GM12878 (cell line): Measurements from ENCODE around the gene TP73. TPM values are rescaled to one million over a fixed set of nuclear protein-coding genes. Genes with fewer than 3 reads are reported as not detected.

Experiments
- ATAC-seq: fragments of 200-7000 bp; cut with Tn5 transposase; 3 replicates; pipeline ENCODE4 v1.9.1; 2020; ENCODE audit warnings: mild to moderate bottlenecking, moderate library complexity
- BruUV-seq: library from RNA; stranded (reverse); fragments of 400-500 nt; replicated peaks from 2 replicates; lab custom pipeline; 2021; lab: Mats Ljungman, UMichigan
- CTCF ChIA-PET: fragments of 300-600 bp; sonication (Branson Sonifier 250); formaldehyde crosslinking; extraction: SDS; loops from one replicate; lab custom pipeline; 2021; ENCODE audit warnings: inconsistent platforms; lab: Yijun Ruan, JAX
- POLR2A ChIA-PET: fragments of 350-600 bp; formaldehyde crosslinking; extraction: SDS; loops from one replicate; lab custom pipeline; 2021; ENCODE audit warnings: inconsistent platforms; lab: Charles Lee
- RAD21 ChIA-PET: fragments of 300-600 bp; sonication (Branson Sonifier 250); formaldehyde crosslinking; loops from one replicate; lab custom pipeline; 2023; ENCODE audit warnings: antibody characterized with exemption; ENCODE audit not compliant: unreplicated experiment; lab: Charles Lee
- SMC1A ChIA-PET: fragments of 300-600 bp; sonication (Branson Sonifier 250); formaldehyde crosslinking; loops from one replicate; lab custom pipeline; 2023; ENCODE audit not compliant: unreplicated experiment, uncharacterized antibody; lab: Charles Lee
- DNase-seq: peaks from one replicate; pipeline ENCODE4 v3.0.0-alpha.2; 2011; ENCODE audit warnings: low read depth, low spot score
- FAIRE-seq: peaks from 3 replicates; lab custom pipeline; 2011; peaks lifted over from hg19 to GRCh38; lab: Jason Lieb, UNC
- H2AFZ ChIP-seq: 2 replicates; pipeline ENCODE4 v1.6.0; 2011; ENCODE audit warnings: low read depth, low read length, control low read depth; ENCODE audit not compliant: control insufficient read depth
- H3K27ac ChIP-seq: 2 replicates; pipeline ENCODE4 v1.5.1; 2011; ENCODE audit warnings: control low read depth; ENCODE audit not compliant: control insufficient read depth, insufficient read depth
- H3K27me3 ChIP-seq, 2 experiments: replicated peaks in 1 of 2; 2 replicates each; pipeline versions ENCODE4 v1.6.0 to v1.6.1; 2011; ENCODE audit warnings: low read length in 1 of 2; ENCODE audit not compliant: control insufficient read depth in 2 of 2, insufficient read depth in 2 of 2
- H3K36me3 ChIP-seq, 2 experiments: 2 replicates each; pipeline ENCODE4 v1.5.1; 2011; ENCODE audit warnings: low read length in 1 of 2; ENCODE audit not compliant: control insufficient read depth in 2 of 2, insufficient read depth in 2 of 2
- H3K4me1 ChIP-seq: 2 replicates; pipeline ENCODE4 v1.6.1; 2011; ENCODE audit warnings: mild to moderate bottlenecking, low read length, moderate library complexity, mixed read lengths; ENCODE audit not compliant: control insufficient read depth, insufficient read depth
- H3K4me2 ChIP-seq: 2 replicates; pipeline ENCODE4 v1.6.0; 2011; ENCODE audit warnings: control low read depth; ENCODE audit not compliant: control insufficient read depth, insufficient read depth
- H3K4me3 ChIP-seq: fragments of 200-600 bp; sonication (generic); 2 replicates; pipeline ENCODE4 v1.5.1; 2016
- H3K79me2 ChIP-seq: 2 replicates; pipeline ENCODE4 v1.6.0; 2011; ENCODE audit warnings: low read length; ENCODE audit not compliant: control insufficient read depth, insufficient read depth
- H3K9ac ChIP-seq: 2 replicates; pipeline ENCODE4 v1.8.0; 2011; ENCODE audit warnings: low read length, control low read depth, mixed read lengths; ENCODE audit not compliant: control insufficient read depth, insufficient read depth
- H3K9me3 ChIP-seq: replicated peaks from 3 replicates; pipeline ENCODE4 v1.5.1; 2011; ENCODE audit warnings: mild to moderate bottlenecking, low read length; ENCODE audit not compliant: control insufficient read depth, insufficient read depth
- H4K20me1 ChIP-seq: 2 replicates; pipeline ENCODE4 v1.6.0; 2011; ENCODE audit not compliant: control insufficient read depth, insufficient read depth
- SPI1 ChIP-seq: IDR thresholded peaks from 2 replicates; pipeline ENCODE4 v1.6.1; 2011; ENCODE audit warnings: low read depth, mild to moderate bottlenecking, low read length, moderate library complexity, borderline replicate concordance; ENCODE audit not compliant: insufficient read depth
- ZBTB11 ChIP-seq: fragments of 450-650 bp; formaldehyde crosslinking; IDR thresholded peaks from 2 replicates; pipeline ENCODE4 v1.5.0; 2022; ENCODE audit warnings: mild to moderate bottlenecking, missing genetic modification characterization
- ZNF217 ChIP-seq: fragments of 450-650 bp; IDR thresholded peaks from 2 replicates; pipeline ENCODE4 v1.6.1; 2017; ENCODE audit warnings: antibody characterized with exemption, mild to moderate bottlenecking
- WGBS: methylation state at CpG from one replicate; pipeline ENCODE4 v1.1.6; 2016; ENCODE audit warnings: low lambda C conversion rate; ENCODE audit not compliant: insufficient replicate concordance, insufficient coverage; ENCODE audit errors: missing lambda C conversion rate; 5-methylcytosine and 5-hydroxymethylcytosine counted together
- in situ Hi-C: fragments of 300-500 bp; cut with MboI; formaldehyde crosslinking; loops from 9 replicates; pipeline ENCODE4 v1.14.3; 2018; ENCODE audit warnings: mixed read lengths
- intact Hi-C: fragments of 100-400 bp; cut with micrococcal nuclease; formaldehyde crosslinking; loops from one replicate; pipeline ENCODE4 v1.14.2; 2022; ENCODE audit not compliant: unreplicated experiment
- polyA plus RNA-seq, 11 experiments: library from polyadenylated mRNA; depleted of rRNA in 4 of 11; unstranded in 6 of 11; stranded (reverse) in 5 of 11; fragments of >200 nt; fragmentation: Nextera tagmentation in 4 of 11; fragmentation: Illumina TruSeq in 1 of 11; extraction: Ambion mirVana in 4 of 11; extraction: Trizol in 1 of 11; gene quantifications; 1 replicate in 1 of 11; 2 replicates in 10 of 11; pipeline versions ENCODE4 v1.2.1 to v1.2.3, GENCODE V29; 2011 to 2016; ENCODE audit warnings: inconsistent platforms in 2 of 11, missing spikeins in 2 of 11, low read depth in 1 of 11
- total RNA-seq, 4 experiments: library from RNA; depleted of rRNA in 3 of 4; stranded (reverse); fragments of >200 nt in 3 of 4; fragmentation: Illumina TruSeq in 1 of 4; extraction: Trizol in 1 of 4; gene quantifications; 2 replicates each; pipeline versions ENCODE4 v1.2.1 to v1.2.3, GENCODE V29; 2013 to 2021

The TP73 gene
- total and polyA plus RNA-seq, 10 of the 15 experiments (the other 5 are each of a cell fraction or from before 2014, with no cell fraction given), result 0.08 to 54.2 (median 14.9) TPM

- peaks cover 0 to 32% of the 10 kb centered on the region in 2 experiments; a peak in 3 of 4 replicates for H3K36me3 ChIP-seq
- no peaks in the 10 kb centered on the region; the same call in 1 of the 2 replicates for H4K20me1 ChIP-seq
- BruUV-seq, result no TSS peak
- no peaks in the 10 kb centered on the region for H3K9me3 ChIP-seq
- no peaks in the 10 kb centered on the region for H3K27me3 ChIP-seq
- intact Hi-C loops, result no loop called here
- H3K27ac ChIP-seq, result no peak overlapping the region
- SMC1A ChIA-PET, result interaction anchor here (0.9 kb wide), 2 partner anchors 15 to 24 kb away, joined by 3 read pairs; no protein-coding TSS in a partner anchor
- no peak overlapping the region for H3K4me3 ChIP-seq
- peaks cover 46% of the 10 kb centered on the region for H3K4me1 ChIP-seq
- CTCF ChIA-PET, result interaction anchor here (1.0 to 1.1 kb wide), 2 partner anchors 26 to 31 kb away, joined by 3 to 5 read pairs; no protein-coding TSS in a partner anchor
- RAD21 ChIA-PET, result interaction anchor here (1.3 kb wide), 1 partner anchor 14 kb away, joined by 6 read pairs; no protein-coding TSS in a partner anchor
- ATAC-seq, result no peak
- no peak for FAIRE-seq
- H2AFZ ChIP-seq, result no peak overlapping the region
- peak; percentile 42; the same call in 1 of the 2 replicates for TF ChIP-seq ZNF217
- no peak for TF ChIP-seq ZBTB11 (CRISPR knock-in tag)
- TF ChIP-seq SPI1, result no peak
- TF ChIP-seq, all 136 proteins: peak for 1
- no peak overlapping the region for H3K9ac ChIP-seq
- peaks cover 44% of the 10 kb centered on the region for H3K79me2 ChIP-seq
- 85% methylated on average over 9 of the region's 9 CpGs for WGBS
- POLR2A ChIA-PET, result no interaction called here
- in situ Hi-C loops, result no loop called here
- no peak overlapping the region for H3K4me2 ChIP-seq
- no peak for DNase-seq
Observed at GRCh38 chr1:3679799-3680453, 27.6 kb downstream of the TP73 start.
